A549 (cell line): ENCODE measurements around the gene CCDC170. TPM values are rescaled to one million over a fixed set of nuclear protein-coding genes. Genes with fewer than 3 reads are reported as not detected.

Experiments used
- ATAC-seq, 2 experiments: fragments of 200-7000 bp in 1 of 2; fragments of >200 bp in 1 of 2; cut with Nextera tagmentation in 1 of 2; cut with Tn5 transposase in 1 of 2; 3 replicates each; pipeline versions ENCODE4 v1.8.0 to v1.9.1; 2018 to 2020; ENCODE audit warnings: mild to moderate bottlenecking in 1 of 2, moderate library complexity in 1 of 2
- CTCF ChIA-PET: fragments of 300-600 bp; sonication (Branson Sonifier 250); formaldehyde crosslinking; extraction: SDS; loops from one replicate; lab custom pipeline; 2021; ENCODE audit warnings: antibody characterized with exemption, inconsistent platforms; lab: Yijun Ruan, JAX
- POLR2A ChIA-PET: fragments of 350-600 bp; formaldehyde crosslinking; extraction: SDS; loops from one replicate; lab custom pipeline; 2021; ENCODE audit warnings: antibody characterized with exemption, inconsistent platforms; lab: Yijun Ruan, JAX
- DNase-seq, 2 experiments: peaks; one replicate each; pipeline versions ENCODE4 v3.0.0 to v3.0.0-alpha.2; 2011 to 2016; ENCODE audit warnings: low read depth in 1 of 2, low spot score in 1 of 2
- FAIRE-seq: peaks from 2 replicates; lab custom pipeline; 2011; peaks lifted over from hg19 to GRCh38; lab: Jason Lieb, UNC
- H3K27ac ChIP-seq, 2 experiments: fragments of >200 bp; sonication (Bioruptor Twin); formaldehyde crosslinking; 3 replicates each; pipeline ENCODE4 v1.5.1; 2016 to 2017
- H3K4me1 ChIP-seq: fragments of >200 bp; sonication (Bioruptor Twin); formaldehyde crosslinking; 3 replicates; pipeline ENCODE4 v1.6.1; 2016
- H3K4me2 ChIP-seq: fragments of >200 bp; sonication (Bioruptor Twin); formaldehyde crosslinking; 3 replicates; pipeline ENCODE4 v1.6.1; 2016
- H3K4me3 ChIP-seq: fragments of >200 bp; sonication (Bioruptor Twin); formaldehyde crosslinking; 3 replicates; pipeline ENCODE4 v1.5.1; 2016
- H3K9me3 ChIP-seq: fragments of >200 bp; sonication (Bioruptor Twin); formaldehyde crosslinking; 3 replicates; pipeline ENCODE4 v1.6.1; 2016
- CBX2 ChIP-seq: fragments of 200-600 bp; sonication (generic); IDR thresholded peaks from 2 replicates; pipeline ENCODE4 v1.6.1; 2016; ENCODE audit warnings: low read depth, mild to moderate bottlenecking, borderline replicate concordance
- CBX8 ChIP-seq: fragments of 200-600 bp; sonication (generic); IDR thresholded peaks from 2 replicates; pipeline ENCODE4 v1.6.1; 2016
- CTCF ChIP-seq: fragments of >200 bp; sonication (Bioruptor Twin); formaldehyde crosslinking; IDR thresholded peaks from 3 replicates; pipeline ENCODE4 v1.5.1; 2016
- GATA3 ChIP-seq: IDR thresholded peaks from 2 replicates; pipeline ENCODE4 v1.6.1; 2012; ENCODE audit warnings: borderline replicate concordance
- HDAC2 ChIP-seq: fragments of 200-600 bp; sonication (generic); IDR thresholded peaks from 2 replicates; pipeline ENCODE4 v1.6.1; 2016
- HES2 ChIP-seq: fragments of >200 bp; sonication (Bioruptor Twin); formaldehyde crosslinking; IDR thresholded peaks from 2 replicates; pipeline ENCODE4 v1.6.1; 2016
- HOXA7 ChIP-seq: fragments of 250-450 bp; sonication (Bioruptor Pico); IDR thresholded peaks from 2 replicates; pipeline ENCODE4 v1.5.0; 2020; ENCODE audit warnings: mild to moderate bottlenecking, moderate library complexity
- MAX ChIP-seq: IDR thresholded peaks from 2 replicates; pipeline ENCODE4 v1.6.1; 2012
- NPAS2 ChIP-seq: fragments of 250-450 bp; sonication (Bioruptor Pico); IDR thresholded peaks from 2 replicates; pipeline ENCODE4 v1.8.0; 2022; ENCODE audit warnings: mild to moderate bottlenecking, moderate library complexity, borderline replicate concordance
- PHF8 ChIP-seq: fragments of 200-600 bp; sonication (generic); IDR thresholded peaks from 2 replicates; pipeline ENCODE4 v1.6.1; 2016; ENCODE audit warnings: low read depth, mild to moderate bottlenecking, antibody characterized with exemption, moderate library complexity, borderline replicate concordance
- POLR2A ChIP-seq: IDR thresholded peaks from 2 replicates; pipeline ENCODE4 v1.6.1; 2012; ENCODE audit warnings: mild to moderate bottlenecking, low read length
- POLR2AphosphoS2 ChIP-seq: conservative IDR thresholded peaks from 2 replicates; pipeline ENCODE4 v1.6.1; 2012; ENCODE audit warnings: low read length, improper control_type of control experiment, inconsistent platforms
- RAD21 ChIP-seq, 2 experiments: fragments of >200 bp in 1 of 2; sonication (Bioruptor Twin) in 1 of 2; formaldehyde crosslinking in 1 of 2; IDR thresholded peaks in 1 of 2; conservative IDR thresholded peaks in 1 of 2; 2 replicates in 1 of 2; 3 replicates in 1 of 2; pipeline ENCODE4 v1.6.1; 2012 to 2018; ENCODE audit warnings: inconsistent platforms in 1 of 2
- RCOR1 ChIP-seq: fragments of 150-350 bp; IDR thresholded peaks from 2 replicates; pipeline ENCODE4 v1.6.1; 2014; ENCODE audit warnings: antibody characterized with exemption, low read length, low read depth
- RNF2 ChIP-seq: fragments of 200-600 bp; sonication (generic); IDR thresholded peaks from 2 replicates; pipeline ENCODE4 v1.6.1; 2016; ENCODE audit warnings: low read depth, mild to moderate bottlenecking, antibody characterized with exemption, moderate library complexity, borderline replicate concordance
- TFCP2L1 ChIP-seq: fragments of 250-450 bp; sonication (Bioruptor Pico); IDR thresholded peaks from 2 replicates; pipeline ENCODE4 v1.5.0; 2021; ENCODE audit warnings: mild to moderate bottlenecking
- TP53 ChIP-seq: fragments of 250-450 bp; sonication (Bioruptor Pico); IDR thresholded peaks from 2 replicates; pipeline ENCODE4 v1.5.0; 2021; ENCODE audit warnings: mild to moderate bottlenecking, moderate library complexity
- WGBS: methylation state at CpG from one replicate; pipeline ENCODE4 v1.1.6; 2017; ENCODE audit errors: missing lambda C conversion rate; 5-methylcytosine and 5-hydroxymethylcytosine counted together
- polyA plus RNA-seq, 4 experiments: library from polyadenylated mRNA; depleted of rRNA in 3 of 4; stranded (reverse); fragments of >200 nt; fragmentation: RNase III in 1 of 4; extraction: RNeasy Plus Mini Kit Qiagen cat#74134 plus additional on column Dnase treatment in 1 of 4; gene quantifications; 2 replicates in 3 of 4; 3 replicates in 1 of 4; pipeline ENCODE4 v1.2.3, GENCODE V29; 2011 to 2017

The CCDC170 gene
- polyA plus RNA-seq, 2 of the 4 experiments (the other 2 are of a cell fraction) = 0.09 to 0.61 TPM

GRCh38 chr6:151577257-151577656 lies 83.4 kb downstream of the CCDC170 start:
- CTCF ChIA-PET = no interaction called here
- POLR2A ChIA-PET = no interaction called here
- ATAC-seq (no peak), DNase-seq (no peak), FAIRE-seq (no peak)
- no peaks in the 10 kb centered on the region for H3K9me3 ChIP-seq
- TF ChIP-seq PHF8 (no peak), RCOR1 (no peak)
- H3K4me3 ChIP-seq = no peak overlapping the region
- H3K4me2 ChIP-seq = no peak overlapping the region
- H3K4me1 ChIP-seq = no peaks in the 10 kb centered on the region
- WGBS = 63% methylated on average over 5 of the region's 5 CpGs
- no peak overlapping the region for H3K27ac ChIP-seq

- Histone ChIP-seq H3K27ac (no peak overlapping the region), H3K9me3 (no peaks in the 10 kb centered on the region; the same call in 2 of the 3 replicates), H3K4me1 (no peaks in the 10 kb centered on the region), H3K4me2 (no peak overlapping the region), H3K4me3 (no peak overlapping the region)
- ChIA-PET CTCF (no interaction called here), POLR2A (no interaction called here)
- 46% methylated on average over 2 of the region's 2 CpGs for WGBS
- ATAC-seq (no peak), DNase-seq (no peak), FAIRE-seq (no peak)
- TF ChIP-seq POLR2AphosphoS2 = no peak
- no peak for TF ChIP-seq HDAC2
- no peak for TF ChIP-seq TFCP2L1 (CRISPR knock-in tag)
- no peak for TF ChIP-seq MAX
- TF ChIP-seq POLR2A = no peak
- TF ChIP-seq GATA3 = no peak
- no peak for TF ChIP-seq HOXA7 (CRISPR knock-in tag)
- no peak for TF ChIP-seq NPAS2 (CRISPR knock-in tag)
- TF ChIP-seq TP53 (CRISPR knock-in tag) = no peak
- no peak for TF ChIP-seq CTCF
- TF ChIP-seq HES2 = no peak
- no peak for TF ChIP-seq CBX8
- no peak for TF ChIP-seq CBX2
These were observed 91.9 kb downstream of the CCDC170 start for GRCh38 chr6:151585741-151586140.

- no peak for ATAC-seq
- WGBS = 38% methylated on average over 6 of the region's 6 CpGs
- ChIA-PET POLR2A (no interaction called here), CTCF (no interaction called here)
- H3K4me2 ChIP-seq = no peak overlapping the region
- no peaks in the 10 kb centered on the region for H3K4me1 ChIP-seq
- no peak overlapping the region for H3K4me3 ChIP-seq
- TF ChIP-seq CBX2 (no peak), RAD21 (conservative IDR thresholded peaks at IDR 0.05 in 1 of 2, IDR thresholded peaks at IDR 0.05 in 1 of 2) (0 out of 5 replicates have a peak, but pooled peaks of 1 of the 2 experiments have one; percentile 4), POLR2AphosphoS2 (no peak)
- DNase-seq = no peak
- no peak overlapping the region for H3K27ac ChIP-seq
- peaks cover 4% of the 10 kb centered on the region; the same call in 1 of the 3 replicates for H3K9me3 ChIP-seq
- FAIRE-seq = no peak
These were observed 95.8 kb downstream of the CCDC170 start for GRCh38 chr6:151589667-151590066.

GRCh38 chr6:151590742-151591141 lies 96.9 kb downstream of the CCDC170 start:
- Histone ChIP-seq H3K4me1 (no peaks in the 10 kb centered on the region), H3K27ac (no peak overlapping the region), H3K4me2 (no peak overlapping the region), H3K9me3 (peaks cover 4% of the 10 kb centered on the region; the same call in 1 of the 3 replicates), H3K4me3 (no peak overlapping the region)
- DNase-seq (no peak), FAIRE-seq (no peak), ATAC-seq (no peak)
- WGBS = 21% methylated on average over 2 of the region's 2 CpGs
- TF ChIP-seq RNF2 (no peak), RAD21 (conservative IDR thresholded peaks at IDR 0.05 in 1 of 2, IDR thresholded peaks at IDR 0.05 in 1 of 2) (no peak)
- POLR2A ChIA-PET = no interaction called here
- CTCF ChIA-PET = interaction anchor here (0.8 kb wide), 1 partner anchor 11 kb away, joined by 4 read pairs; no protein-coding TSS in a partner anchor
